SK-N-SH (cell line): ENCODE results near the gene C21orf91.
"Not testable (repeated sequence)": the region's sequence is repeated elsewhere in the genome, so short reads cannot be mapped to it uniquely, and the experiment has no call there.

Source experiments
- CHD2 ChIP-seq: fragments of 150-350 bp; IDR thresholded peaks from 2 replicates; pipeline ENCODE4 v1.6.1; 2018; ENCODE audit warnings: low read length; ENCODE audit not compliant: partially characterized antibody
- ELF1 ChIP-seq: IDR thresholded peaks from 2 replicates; pipeline ENCODE4 v1.4.0; 2012
- EZH2phosphoT487 ChIP-seq: fragments of 200-600 bp; sonication (generic); IDR thresholded peaks from 2 replicates; pipeline ENCODE4 v1.6.1; 2017; ENCODE audit warnings: low read depth, mixed run types, mild to moderate bottlenecking, antibody characterized with exemption, moderate library complexity, borderline replicate concordance
- FOSL2 ChIP-seq: IDR thresholded peaks from 2 replicates; pipeline ENCODE4 v1.4.0; 2012; ENCODE audit warnings: low read depth, mild to moderate bottlenecking, moderate library complexity, borderline replicate concordance
- IRF3 ChIP-seq: fragments of 150-350 bp; IDR thresholded peaks from 2 replicates; pipeline ENCODE4 v1.6.1; 2016; ENCODE audit warnings: mild to moderate bottlenecking, low read depth, low read length
- JUND ChIP-seq: IDR thresholded peaks from 2 replicates; pipeline ENCODE4 v1.4.0; 2012
- MXI1 ChIP-seq: IDR thresholded peaks from 2 replicates; pipeline ENCODE4 v1.6.1; 2012; ENCODE audit warnings: mild to moderate bottlenecking, low read depth, low read length, improper control_type of control experiment
- POLR2AphosphoS5 ChIP-seq: IDR thresholded peaks from 2 replicates; pipeline ENCODE4 v1.6.1; 2012; ENCODE audit warnings: low read depth, low read length
- RAD21 ChIP-seq: IDR thresholded peaks from 2 replicates; pipeline ENCODE4 v1.6.1; 2012; ENCODE audit warnings: mild to moderate bottlenecking, low read length
- SIN3A ChIP-seq: IDR thresholded peaks from 2 replicates; pipeline ENCODE4 v1.6.1; 2012; ENCODE audit warnings: low read depth, mild to moderate bottlenecking, low read length, moderate library complexity, borderline replicate concordance
- SMC3 ChIP-seq: IDR thresholded peaks from 2 replicates; pipeline ENCODE4 v1.6.1; 2012; ENCODE audit warnings: low read depth, low read length, improper control_type of control experiment
- TAF1 ChIP-seq: IDR thresholded peaks from 2 replicates; pipeline ENCODE4 v1.6.1; 2012; ENCODE audit warnings: low read depth, mild to moderate bottlenecking, low read length, moderate library complexity, borderline replicate concordance
- TCF12 ChIP-seq: IDR thresholded peaks from 2 replicates; pipeline ENCODE4 v1.4.0; 2012
- TF ChIP-seq, protein P1 (sequence below): fragments of 200-600 bp; sonication (generic); IDR thresholded peaks from 2 replicates; pipeline ENCODE4 v1.6.1; 2017; ENCODE audit warnings: antibody characterized with exemption, mild to moderate bottlenecking, moderate library complexity

GRCh38 chr21:17775021-17775420, 44.1 kb downstream of the C21orf91 start:
- TF ChIP-seq, protein P1, sequence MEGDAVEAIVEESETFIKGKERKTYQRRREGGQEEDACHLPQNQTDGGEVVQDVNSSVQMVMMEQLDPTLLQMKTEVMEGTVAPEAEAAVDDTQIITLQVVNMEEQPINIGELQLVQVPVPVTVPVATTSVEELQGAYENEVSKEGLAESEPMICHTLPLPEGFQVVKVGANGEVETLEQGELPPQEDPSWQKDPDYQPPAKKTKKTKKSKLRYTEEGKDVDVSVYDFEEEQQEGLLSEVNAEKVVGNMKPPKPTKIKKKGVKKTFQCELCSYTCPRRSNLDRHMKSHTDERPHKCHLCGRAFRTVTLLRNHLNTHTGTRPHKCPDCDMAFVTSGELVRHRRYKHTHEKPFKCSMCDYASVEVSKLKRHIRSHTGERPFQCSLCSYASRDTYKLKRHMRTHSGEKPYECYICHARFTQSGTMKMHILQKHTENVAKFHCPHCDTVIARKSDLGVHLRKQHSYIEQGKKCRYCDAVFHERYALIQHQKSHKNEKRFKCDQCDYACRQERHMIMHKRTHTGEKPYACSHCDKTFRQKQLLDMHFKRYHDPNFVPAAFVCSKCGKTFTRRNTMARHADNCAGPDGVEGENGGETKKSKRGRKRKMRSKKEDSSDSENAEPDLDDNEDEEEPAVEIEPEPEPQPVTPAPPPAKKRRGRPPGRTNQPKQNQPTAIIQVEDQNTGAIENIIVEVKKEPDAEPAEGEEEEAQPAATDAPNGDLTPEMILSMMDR, result not testable (repeated sequence)
- TF ChIP-seq POLR2AphosphoS5, TAF1, SIN3A, TCF12, CHD2, MXI1, IRF3, EZH2phosphoT487, SMC3, JUND, ELF1, FOSL2, RAD21: not testable (repeated sequence)
